DMS153 treated with DMSO at 0.1 percent for 48 hours (cell line): ENCODE measurements around the gene RCAN1.
A peak's percentile ranks its signal among the peaks of the same experiment; 100 is the strongest.

Experiments used
- DNase-seq: peaks from one replicate; lab custom pipeline; 2025; ENCODE audit not compliant: unreplicated experiment; lab: John Stamatoyannopoulos, UW

Gene RCAN1

GRCh38 chr21:34614628-34615486, at the start of gene RCAN1:
Gene RCAN1 (minus strand): TSS chr21:34615113. CDS start chr21:34615011, 102 bp downstream.
- peak; percentile 91 for DNase-seq

- DNase-seq = no peak
These were observed 46.9 kb upstream of the RCAN1 start for GRCh38 chr21:34661848-34662247.

- DNase-seq = no peak
These were observed 38.6 kb upstream of the RCAN1 start for GRCh38 chr21:34653522-34653921.

GRCh38 chr21:34651642-34652041, 36.7 kb upstream of the RCAN1 start:
- no peak for DNase-seq

GRCh38 chr21:34650861-34651431, 36.0 kb upstream of the RCAN1 start:
- no peak for DNase-seq

- DNase-seq = no peak
These were observed 34.5 kb upstream of the RCAN1 start for GRCh38 chr21:34649400-34649799.

- no peak for DNase-seq
These were observed 33.9 kb upstream of the RCAN1 start for GRCh38 chr21:34648739-34649297.

GRCh38 chr21:34647555-34647954, 32.6 kb upstream of the RCAN1 start:
- DNase-seq = no peak

- DNase-seq = no peak
These were observed 29.9 kb upstream of the RCAN1 start for GRCh38 chr21:34644825-34645224.

GRCh38 chr21:34642211-34643075, 27.5 kb upstream of the RCAN1 start:
- DNase-seq = no peak

GRCh38 chr21:34640858-34641257, 25.9 kb upstream of the RCAN1 start:
- no peak for DNase-seq

GRCh38 chr21:34639882-34640788, 25.2 kb upstream of the RCAN1 start:
- DNase-seq = no peak

GRCh38 chr21:34639250-34639649, 24.3 kb upstream of the RCAN1 start:
- DNase-seq = no peak

GRCh38 chr21:34636961-34637360, 22.0 kb upstream of the RCAN1 start:
- no peak for DNase-seq

- DNase-seq = no peak
These were observed 20.4 kb upstream of the RCAN1 start for GRCh38 chr21:34635307-34635706.

GRCh38 chr21:34632498-34632897, 17.6 kb upstream of the RCAN1 start:
- DNase-seq = no peak

- peak; percentile 63 for DNase-seq
These were observed 15.7 kb upstream of the RCAN1 start for GRCh38 chr21:34630536-34631143.

- no peak for DNase-seq
These were observed 11.2 kb upstream of the RCAN1 start for GRCh38 chr21:34626131-34626530.

GRCh38 chr21:34625030-34625593, 10.2 kb upstream of the RCAN1 start:
- no peak for DNase-seq

GRCh38 chr21:34623516-34623915, 8.6 kb upstream of the RCAN1 start:
- no peak for DNase-seq
